HG03060 (cell line): ENCODE results near the gene PDIA6.

ENCODE experiments used
- ATAC-seq: cut with Tn5 transposase; IDR thresholded peaks from one replicate; pipeline ENCODE4 v1.9.1; 2021; ENCODE audit warnings: low read depth, moderate number of reproducible peaks; ENCODE audit not compliant: unreplicated experiment

Gene PDIA6

GRCh38 chr2:10812362-10813162 is at the start of gene PDIA6:
PDIA6 (minus strand) TSS chr2:10812785; CDS start chr2:10812696, 89 bp downstream.
- peak; percentile 52 for ATAC-seq

GRCh38 chr2:10862330-10862729 is 49.7 kb upstream of the PDIA6 start:
- no peak for ATAC-seq

GRCh38 chr2:10861765-10862164 is 49.2 kb upstream of the PDIA6 start:
- no peak for ATAC-seq

- ATAC-seq: no peak
Measured at GRCh38 chr2:10860814-10861325, 48.3 kb upstream of the PDIA6 start.

GRCh38 chr2:10860081-10860813 is 47.7 kb upstream of the PDIA6 start:
- no peak for ATAC-seq

GRCh38 chr2:10859278-10859677 is 46.7 kb upstream of the PDIA6 start:
- ATAC-seq: no peak

GRCh38 chr2:10848541-10848940 is 36.0 kb upstream of the PDIA6 start:
- ATAC-seq: no peak

GRCh38 chr2:10847008-10847407 is 34.4 kb upstream of the PDIA6 start:
- no peak for ATAC-seq

GRCh38 chr2:10846110-10846861 is 33.7 kb upstream of the PDIA6 start:
- no peak for ATAC-seq

- ATAC-seq: no peak
Measured at GRCh38 chr2:10845640-10846039, 33.1 kb upstream of the PDIA6 start.

- no peak for ATAC-seq
Measured at GRCh38 chr2:10844097-10844496, 31.5 kb upstream of the PDIA6 start.

- ATAC-seq: no peak
Measured at GRCh38 chr2:10842506-10842905, 29.9 kb upstream of the PDIA6 start.

GRCh38 chr2:10841547-10842219 is 29.1 kb upstream of the PDIA6 start:
- ATAC-seq: no peak

- ATAC-seq: no peak
Measured at GRCh38 chr2:10839813-10840212, 27.2 kb upstream of the PDIA6 start.

- ATAC-seq: no peak
Measured at GRCh38 chr2:10838734-10839133, 26.1 kb upstream of the PDIA6 start.

- no peak for ATAC-seq
Measured at GRCh38 chr2:10837298-10838266, 25.0 kb upstream of the PDIA6 start.

GRCh38 chr2:10835052-10835970 is 22.7 kb upstream of the PDIA6 start:
- no peak for ATAC-seq

- ATAC-seq: no peak
Measured at GRCh38 chr2:10834068-10834655, 21.6 kb upstream of the PDIA6 start.
